Endothelial cell of umbilical vein (primary cell): ENCODE measurements around the gene CEP170. TPM values are rescaled to one million over a fixed set of nuclear protein-coding genes. Genes with fewer than 3 reads are reported as not detected.
A peak's percentile ranks its signal among the peaks of the same experiment; 100 is the strongest.

ENCODE experiments used
- BruUV-seq: library from RNA; stranded (reverse); fragments of 400-500 nt; replicated peaks from 2 replicates; lab custom pipeline; 2021; lab: Mats Ljungman, UMichigan
- CTCF ChIA-PET: fragments of 300-600, 350-600 bp; sonication (Branson Sonifier 250); formaldehyde crosslinking; loops from one replicate; lab custom pipeline; 2021; ENCODE audit warnings: antibody characterized with exemption, inconsistent platforms; lab: Charles Lee
- POLR2A ChIA-PET: fragments of 300-600, 350-600 bp; sonication (Branson Sonifier 250); formaldehyde crosslinking; loops from one replicate; lab custom pipeline; 2021; ENCODE audit warnings: antibody characterized with exemption, inconsistent platforms; lab: Charles Lee
- DNase-seq: peaks from one replicate; pipeline ENCODE4 v3.0.0-alpha.2; 2011; ENCODE audit warnings: low read depth, low spot score
- FAIRE-seq: peaks from 2 replicates; lab custom pipeline; 2011; peaks lifted over from hg19 to GRCh38; lab: Jason Lieb, UNC
- H2AFZ ChIP-seq: 2 replicates; pipeline ENCODE4 v1.6.0; 2012; ENCODE audit warnings: low read depth, low read length, control low read depth, inconsistent platforms
- H3K27ac ChIP-seq: 2 replicates; pipeline ENCODE4 v1.5.1; 2011; ENCODE audit warnings: low read depth, mild to moderate bottlenecking, control low read depth, low read length, moderate library complexity; ENCODE audit not compliant: insufficient read depth
- H3K27me3 ChIP-seq, 2 experiments: 2 replicates each; pipeline versions ENCODE4 v1.6.0 to v1.6.1; 2011; ENCODE audit warnings: low read length in 2 of 2, mixed read lengths in 1 of 2; ENCODE audit not compliant: control insufficient read depth in 2 of 2, insufficient read depth in 2 of 2
- H3K36me3 ChIP-seq, 2 experiments: 2 replicates in 1 of 2; 3 replicates in 1 of 2; pipeline ENCODE4 v1.5.1; 2011; ENCODE audit warnings: low read length in 2 of 2, mild to moderate bottlenecking in 1 of 2, moderate library complexity in 1 of 2; ENCODE audit not compliant: control insufficient read depth in 2 of 2, insufficient read depth in 2 of 2; ENCODE audit errors: extremely low read depth in 1 of 2
- H3K4me1 ChIP-seq: 3 replicates; pipeline ENCODE4 v1.5.1; 2011; ENCODE audit warnings: mild to moderate bottlenecking, low read length; ENCODE audit not compliant: control insufficient read depth, insufficient read depth; ENCODE audit errors: extremely low read depth
- H3K4me2 ChIP-seq: 2 replicates; pipeline ENCODE4 v1.6.1; 2011; ENCODE audit warnings: low read length, control low read depth, mixed read lengths; ENCODE audit not compliant: insufficient read depth
- H3K4me3 ChIP-seq, 3 experiments: fragments of 200-600 bp in 1 of 3; sonication (generic), shearing (Covaris generic) in 1 of 3; replicated peaks in 1 of 3; 2 replicates each; pipeline ENCODE4 v1.5.1; 2011 to 2016; ENCODE audit warnings: control low read depth in 3 of 3, low read length in 3 of 3, mild to moderate bottlenecking in 2 of 3, inconsistent platforms in 1 of 3, low read depth in 1 of 3, moderate library complexity in 1 of 3; ENCODE audit not compliant: insufficient read depth in 1 of 3
- H3K79me2 ChIP-seq: 2 replicates; pipeline ENCODE4 v1.6.0; 2012; ENCODE audit warnings: low read length, inconsistent platforms; ENCODE audit not compliant: control insufficient read depth, insufficient read depth
- H3K9ac ChIP-seq: replicated peaks from 2 replicates; pipeline ENCODE3; 2011; ENCODE audit warnings: low read length, control low read depth; ENCODE audit not compliant: insufficient read depth; ENCODE audit errors: extremely low read depth
- H3K9me1 ChIP-seq: replicated peaks from 3 replicates; pipeline ENCODE4 v1.6.0; 2011; ENCODE audit warnings: mild to moderate bottlenecking, low read length; ENCODE audit not compliant: control insufficient read depth, insufficient read depth; ENCODE audit errors: extremely low read depth
- H3K9me3 ChIP-seq: replicated peaks from 2 replicates; pipeline ENCODE4 v1.5.1; 2012; ENCODE audit warnings: low read length, inconsistent platforms; ENCODE audit not compliant: control insufficient read depth, insufficient read depth
- H4K20me1 ChIP-seq: replicated peaks from 2 replicates; pipeline ENCODE3; 2011; ENCODE audit warnings: mild to moderate bottlenecking, low read length; ENCODE audit not compliant: control insufficient read depth, insufficient read depth; ENCODE audit errors: extremely low read depth
- CTCF ChIP-seq, 2 donors: IDR thresholded peaks; 1 replicate in 1 of 2; 2 replicates in 1 of 2; pipeline ENCODE4 v1.5.1; 2011; ENCODE audit warnings: low read length in 2 of 2, mild to moderate bottlenecking in 2 of 2, moderate library complexity in 2 of 2, control low read depth in 1 of 2, inconsistent platforms in 1 of 2, low read depth in 1 of 2; ENCODE audit not compliant: insufficient read depth in 1 of 2; ENCODE audit errors: extremely low read depth in 1 of 2
- EZH2 ChIP-seq: IDR thresholded peaks from 2 replicates; pipeline ENCODE4 v1.6.1; 2012; ENCODE audit warnings: borderline replicate concordance, low read depth, mild to moderate bottlenecking, moderate library complexity, low read length, inconsistent platforms; ENCODE audit not compliant: severe bottlenecking
- FOS ChIP-seq: IDR thresholded peaks from 2 replicates; pipeline ENCODE4 v1.6.1; 2011; ENCODE audit warnings: mild to moderate bottlenecking, low read length, moderate library complexity, borderline replicate concordance; ENCODE audit not compliant: insufficient read depth
- GATA2 ChIP-seq: IDR thresholded peaks from 2 replicates; pipeline ENCODE4 v1.7.0; 2011; ENCODE audit warnings: low read depth, mild to moderate bottlenecking, moderate library complexity, mixed read lengths, low read length; ENCODE audit not compliant: insufficient read length, insufficient read depth
- JUN ChIP-seq: IDR thresholded peaks from 2 replicates; pipeline ENCODE4 v1.6.1; 2011; ENCODE audit warnings: borderline replicate concordance, low read depth; ENCODE audit not compliant: insufficient read length, insufficient read depth
- MAX ChIP-seq: IDR thresholded peaks from 2 replicates; pipeline ENCODE4 v1.6.1; 2011; ENCODE audit not compliant: insufficient read depth, insufficient read length
- MYC ChIP-seq: IDR thresholded peaks from one replicate; pipeline ENCODE4 v1.6.1; 2011; ENCODE audit warnings: mild to moderate bottlenecking, low read depth, low read length
- POLR2A ChIP-seq: IDR thresholded peaks from 2 replicates; pipeline ENCODE4 v1.6.1; 2012; ENCODE audit warnings: low read depth, mild to moderate bottlenecking, control low read depth, low read length
- POLR2AphosphoS5 ChIP-seq: IDR thresholded peaks from 2 replicates; pipeline ENCODE4 v1.6.1; 2012; ENCODE audit warnings: low read depth, mild to moderate bottlenecking, control low read depth, low read length, moderate library complexity; ENCODE audit not compliant: insufficient read depth
- dilution Hi-C: fragments of 300-500 bp; cut with MboI; formaldehyde crosslinking; loops from one replicate; pipeline ENCODE4 v1.15.0; 2019; ENCODE audit warnings: low sequenced_read_pairs; ENCODE audit not compliant: extremely low pct_ligation_motif_present
- intact Hi-C: fragments of 100-400 bp; cut with micrococcal nuclease; formaldehyde crosslinking; loops from one replicate; pipeline ENCODE4 v1.10.0; 2022
- polyA plus RNA-seq, 4 experiments: library from polyadenylated mRNA; depleted of rRNA in 3 of 4; stranded (reverse) in 3 of 4; unstranded in 1 of 4; fragments of >200 nt; gene quantifications; 2 replicates each; pipeline versions ENCODE4 v1.2.1 to v1.2.3, GENCODE V29; 2011 to 2012; ENCODE audit warnings: missing spikeins in 1 of 4
- total RNA-seq: library from RNA; stranded (reverse); gene quantifications from 2 replicates; pipeline ENCODE4 v1.2.3, GENCODE V29; 2021

The CEP170 gene
- total and polyA plus RNA-seq, 2 donors (not counting 3 experiments of a cell fraction or from before 2014, with no cell fraction given): 49.6 to 225 TPM

GRCh38 chr1:243236604-243237252, 18.4 kb downstream of the CEP170 start:
- H3K27me3 ChIP-seq: no peaks in the 10 kb centered on the region
- peak overlapping the region; percentile 36 for H3K27ac ChIP-seq
- H3K79me2 ChIP-seq: peaks cover 100% of the 10 kb centered on the region
- peaks cover 33% of the 10 kb centered on the region for H3K4me1 ChIP-seq
- FAIRE-seq (peak; percentile 38), DNase-seq (peak; percentile 71)
- peak overlapping the region; percentile 51 for H3K9ac ChIP-seq
- H3K4me3 ChIP-seq: no peak overlapping the region
- peaks cover 2% of the 10 kb centered on the region for H3K9me3 ChIP-seq
- TF ChIP-seq MAX (no peak), MYC (no peak), EZH2 (no peak), POLR2AphosphoS5 (no peak), FOS (no peak), POLR2A (no peak), JUN (no peak), CTCF (IDR thresholded peaks at IDR 0.05; ENCODE audit: extremely low read depth in 1 of 2, insufficient read depth in 1 of 2, low read depth in 1 of 2, low read length in 2 of 2) (no peak), GATA2 (no peak)
- POLR2A ChIA-PET: no interaction called here
- CTCF ChIA-PET: interaction anchor here (1.2 to 1.7 kb wide), 2 partner anchors 14 to 19 kb away, joined by 4 to 6 read pairs; partner anchors contain the start of genes CEP170 and SDCCAG8
- BruUV-seq: no TSS peak
- dilution Hi-C loops: no loop called here
- peaks cover 34% of the 10 kb centered on the region for H4K20me1 ChIP-seq
- H3K4me2 ChIP-seq: peak overlapping the region; percentile 59
- H2AFZ ChIP-seq: no peak overlapping the region
- H3K9me1 ChIP-seq: no peaks in the 10 kb centered on the region
- intact Hi-C loops: no loop called here
- peaks cover 0 to 6% of the 10 kb centered on the region in 2 experiments for H3K36me3 ChIP-seq
